Lower lobe of right lung (tissue), 2 donors: ENCODE measurements around the gene WDR46. TPM values are rescaled to one million over a fixed set of nuclear protein-coding genes. Genes with fewer than 3 reads are reported as not detected.
A peak's percentile ranks its signal among the peaks of the same experiment; 100 is the strongest.
"Not testable (repeated sequence)": the region's sequence is repeated elsewhere in the genome, so short reads cannot be mapped to it uniquely, and the experiment has no call there.

Experiments used
- ATAC-seq, 2 donors: fragments of 200-7000 bp; cut with Tn5 transposase; one replicate each; pipeline ENCODE4 v1.9.1; 2020 to 2022; ENCODE audit warnings: mild to moderate bottlenecking in 2 of 2, moderate library complexity in 2 of 2
- DNase-seq: peaks from one replicate; pipeline ENCODE4 v3.0.0-alpha.2; 2020
- H3K27ac ChIP-seq: fragments of 200-600 bp; one replicate; pipeline ENCODE4 v1.8.0; 2022
- H3K27me3 ChIP-seq: fragments of 200-600 bp; one replicate; pipeline ENCODE4 v1.8.0; 2022; ENCODE audit warnings: low read depth
- H3K36me3 ChIP-seq: fragments of 200-600 bp; one replicate; pipeline ENCODE4 v1.8.0; 2022; ENCODE audit warnings: mild to moderate bottlenecking
- H3K4me1 ChIP-seq: fragments of 200-600 bp; one replicate; pipeline ENCODE4 v1.8.0; 2022
- H3K4me3 ChIP-seq: fragments of 200-600 bp; one replicate; pipeline ENCODE4 v1.8.0; 2022; ENCODE audit warnings: mild to moderate bottlenecking
- H3K9me3 ChIP-seq: fragments of 200-600 bp; one replicate; pipeline ENCODE4 v1.8.0; 2022
- CTCF ChIP-seq: fragments of 200-600 bp; IDR thresholded peaks from one replicate; pipeline ENCODE4 v1.8.0; 2022; ENCODE audit warnings: antibody characterized with exemption, mild to moderate bottlenecking
- intact Hi-C: fragments of 100-400 bp; cut with DNase I; formaldehyde crosslinking; loops from one replicate; pipeline ENCODE4 v1.11.0; 2022
- total RNA-seq: library from RNA; stranded (reverse); fragmentation: NEBNext Ultra II Directional; extraction: Animal tissue kit (Norgen Biotek cat#: 25700); gene quantifications from one replicate; pipeline ENCODE4 v1.2.1, GENCODE V29; 2021
- donor health status: DM: no; HTN: yes; CAD: no; lungs with severe emphysema.

The WDR46 gene
- total RNA-seq, 1 donor from 2014 or later, result 34.4 TPM

DNA sequence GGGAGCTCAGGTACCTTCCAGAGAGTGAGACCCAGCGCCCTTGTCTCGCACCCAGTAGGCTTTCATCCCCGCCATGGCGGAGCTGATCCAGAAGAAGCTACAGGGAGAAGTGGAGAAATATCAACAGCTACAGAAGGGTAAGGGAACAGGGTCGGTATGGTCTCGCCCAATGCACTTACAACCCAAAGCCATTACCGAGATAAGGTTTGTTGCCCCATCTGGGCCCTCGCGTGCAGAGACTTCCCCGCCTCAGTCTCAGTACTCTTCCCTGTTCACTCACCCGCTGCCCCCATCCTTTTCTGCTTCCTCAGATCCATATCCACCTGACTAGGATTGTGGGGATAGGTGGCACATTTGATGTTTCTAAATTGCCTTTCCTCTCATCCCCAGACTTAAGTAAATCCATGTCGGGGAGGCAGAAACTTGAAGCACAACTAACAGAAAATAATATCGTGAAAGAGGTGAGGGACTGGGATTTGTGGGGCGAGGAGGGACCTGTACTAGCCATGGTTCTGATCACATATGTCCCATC is 811 bp upstream of the WDR46 start:
- Histone ChIP-seq H3K27me3 (no peaks in the 10 kb centered on the region), H3K36me3 (peaks cover 74% of the 10 kb centered on the region), H3K9me3 (no peaks in the 10 kb centered on the region), H3K27ac (peak overlapping the region; percentile 75), H3K4me3 (peak overlapping the region; percentile 76), H3K4me1 (peaks cover 25% of the 10 kb centered on the region)
- ATAC-seq (peak; percentile 2 to 11), DNase-seq (no peak)
- TF ChIP-seq CTCF, result no peak
- intact Hi-C loops, result no loop called here

DNA sequence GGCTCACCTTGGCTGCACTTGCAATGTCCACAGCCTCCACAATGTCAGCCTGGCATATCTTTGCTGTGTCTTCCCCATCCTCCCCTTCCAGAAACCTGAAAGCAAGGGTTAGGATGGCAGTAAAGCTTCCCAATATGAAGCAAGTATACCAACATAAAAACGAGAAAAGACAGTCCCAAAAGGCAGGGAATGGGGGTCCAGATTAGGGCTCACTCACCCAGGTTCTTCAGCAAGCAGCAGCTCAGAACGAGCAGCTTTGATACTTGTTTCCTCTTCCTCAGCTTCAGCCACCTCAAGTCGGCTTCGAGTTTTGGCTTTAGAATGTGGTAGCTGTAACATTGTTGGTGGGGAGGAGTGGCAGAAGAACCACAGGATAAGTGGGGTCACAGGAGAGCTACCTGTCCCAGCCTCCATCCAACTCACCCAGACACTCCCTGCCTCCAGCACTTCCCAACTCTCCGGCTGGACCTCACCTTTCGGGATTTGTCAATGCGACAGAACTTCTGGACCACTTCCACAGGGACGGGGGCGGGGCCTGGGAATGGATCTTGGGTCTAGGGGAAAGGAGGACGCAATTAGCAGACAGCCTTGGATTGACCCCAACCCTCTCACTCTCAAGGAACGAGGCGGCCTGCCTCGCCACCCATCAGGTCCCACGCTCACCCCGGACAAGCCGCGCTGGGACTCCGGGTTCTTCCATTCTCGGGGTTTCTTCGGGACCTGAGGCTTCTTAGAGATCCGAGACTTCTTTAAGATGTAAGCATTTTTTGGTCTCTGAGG is 708 bp downstream of the WDR46 start:
- Histone ChIP-seq H3K27me3 (no peaks in the 10 kb centered on the region), H3K36me3 (peaks cover 74% of the 10 kb centered on the region), H3K4me3 (peak overlapping the region; percentile 76), H3K4me1 (peaks cover 25% of the 10 kb centered on the region), H3K9me3 (no peaks in the 10 kb centered on the region), H3K27ac (peak overlapping the region; percentile 75)
- intact Hi-C loops, result no loop called here
- TF ChIP-seq CTCF, result no peak
- DNase-seq, result peak; percentile 47
- peak in 1 of 2 donors; percentile 1 for ATAC-seq

GRCh38 chr6:33286946-33287914 is 1.8 kb downstream of the WDR46 start:
- intact Hi-C loops, result no loop called here
- H3K4me3 ChIP-seq, result no peak overlapping the region

GRCh38 chr6:33285214-33285613 is 3.8 kb downstream of the WDR46 start:
- intact Hi-C loops, H3K27me3 ChIP-seq, H3K4me3 ChIP-seq, H3K27ac ChIP-seq, ATAC-seq, H3K9me3 ChIP-seq, DNase-seq: not testable (repeated sequence)
- Histone ChIP-seq H3K4me1 (peaks cover 16% of the 10 kb centered on the region), H3K36me3 (peaks cover 71% of the 10 kb centered on the region)

More at GRCh38 chr6:33286946-33287914, 1.8 kb downstream of the WDR46 start:
- Histone ChIP-seq H3K36me3 (peaks cover 70% of the 10 kb centered on the region), H3K4me1 (peaks cover 25% of the 10 kb centered on the region), H3K27me3 (no peaks in the 10 kb centered on the region), H3K27ac (no peak overlapping the region), H3K9me3 (no peaks in the 10 kb centered on the region)
- ATAC-seq (no peak), DNase-seq (no peak)
- no peak for TF ChIP-seq CTCF

DNA sequence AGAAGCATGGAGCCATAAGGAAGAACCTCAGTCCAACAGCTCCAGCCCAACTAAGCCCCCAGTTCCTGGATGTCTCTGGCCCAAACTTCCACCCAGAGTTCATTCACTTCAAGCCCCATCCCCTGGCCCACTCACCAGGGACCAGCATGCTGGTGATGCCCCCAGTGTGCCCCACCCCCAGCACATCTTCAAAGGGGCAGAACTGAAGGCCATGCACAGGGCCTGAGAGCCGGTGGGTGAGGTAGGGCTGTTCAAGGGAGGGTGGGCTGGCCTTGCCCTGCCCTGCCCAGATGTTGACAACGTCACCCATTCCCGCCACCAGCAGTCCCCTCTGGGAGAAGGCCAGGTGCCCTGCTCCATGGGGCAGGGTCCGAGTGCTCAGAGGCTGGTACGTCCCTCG is 8.5 kb downstream of the WDR46 start:
- H3K27me3 ChIP-seq, result no peaks in the 10 kb centered on the region
- TF ChIP-seq CTCF, result no peak
- peaks cover 78% of the 10 kb centered on the region for H3K36me3 ChIP-seq
- ATAC-seq (no peak), DNase-seq (no peak)
- H3K4me3 ChIP-seq, result no peak overlapping the region
- intact Hi-C loops, result no loop called here
- H3K4me1 ChIP-seq, result peaks cover 34% of the 10 kb centered on the region
- no peak overlapping the region for H3K27ac ChIP-seq
- H3K9me3 ChIP-seq, result no peaks in the 10 kb centered on the region
